Measurements from ENCODE around the gene LYPD6. TPM values are rescaled to one million over a fixed set of nuclear protein-coding genes. Genes with fewer than 3 reads are reported as not detected.
A peak's percentile ranks its signal among the peaks of the same experiment; 100 is the strongest.

Gene LYPD6
- total RNA-seq, 1 experiment from 2014 or later = 2.4 TPM

- Histone ChIP-seq H3K9me2 (replicated peaks; ENCODE audit: low read length) (no peaks in the 10 kb centered on the region), H3K36me3 (ENCODE audit: low read depth, low read length) (no peaks in the 10 kb centered on the region), H3K4me2 (ENCODE audit: low read length) (no peak overlapping the region), H4K20me1 (ENCODE audit: low read length) (no peaks in the 10 kb centered on the region), H3K27me3 (ENCODE audit: low read length) (no peaks in the 10 kb centered on the region), H3F3A (ENCODE audit: low read length, unreplicated experiment) (no peaks in the 10 kb centered on the region), H3K4me3 (ENCODE audit: low read length) (no peak overlapping the region), H2AFZ (ENCODE audit: low read length) (no peak overlapping the region), H3K9ac (ENCODE audit: low read length) (no peak overlapping the region), H3K27ac (ENCODE audit: low read length) (no peak overlapping the region), H3K4me1 (ENCODE audit: insufficient read depth, low read length) (peaks cover 13% of the 10 kb centered on the region), H3K9me3 (ENCODE audit: low read length) (no peaks in the 10 kb centered on the region), H3K79me2 (ENCODE audit: low read length) (no peaks in the 10 kb centered on the region)
- TF ChIP-seq EZH2 (IDR thresholded peaks at IDR 0.05; ENCODE audit: low read length, unreplicated experiment) (no peak), EZH2phosphoT487 (IDR thresholded peaks at IDR 0.05; ENCODE audit: borderline replicate concordance, low read length) (no peak), CTCF (conservative IDR thresholded peaks at IDR 0.05; ENCODE audit: low read depth, low read length) (no peak)
- DNase-seq = no peak
- ATAC-seq = no peak
- BruUV-seq (replicated peaks) = no TSS peak
- intact Hi-C loops (cut with micrococcal nuclease) = no loop called here
- ChIA-PET CTCF (no interaction called here), POLR2A (ENCODE audit: unreplicated experiment) (no interaction called here)
These were observed 34.5 kb downstream of the LYPD6 start for GRCh38 chr2:149364839-149365238.

- ChIA-PET CTCF (no interaction called here), POLR2A (ENCODE audit: unreplicated experiment) (no interaction called here)
- Histone ChIP-seq H3K4me3 (ENCODE audit: low read length) (no peak overlapping the region), H3K27ac (ENCODE audit: low read length) (no peak overlapping the region), H3K9me2 (replicated peaks; ENCODE audit: low read length) (no peaks in the 10 kb centered on the region), H4K20me1 (ENCODE audit: low read length) (no peaks in the 10 kb centered on the region), H3K27me3 (ENCODE audit: low read length) (no peaks in the 10 kb centered on the region), H2AFZ (ENCODE audit: low read length) (no peak overlapping the region), H3K4me2 (ENCODE audit: low read length) (peak overlapping the region; percentile 54), H3K36me3 (ENCODE audit: low read depth, low read length) (no peaks in the 10 kb centered on the region), H3K4me1 (ENCODE audit: insufficient read depth, low read length) (peaks cover 13% of the 10 kb centered on the region), H3K79me2 (ENCODE audit: low read length) (no peaks in the 10 kb centered on the region), H3K9me3 (ENCODE audit: low read length) (no peaks in the 10 kb centered on the region), H3F3A (ENCODE audit: low read length, unreplicated experiment) (no peaks in the 10 kb centered on the region), H3K9ac (ENCODE audit: low read length) (no peak overlapping the region)
- TF ChIP-seq EZH2phosphoT487 (IDR thresholded peaks at IDR 0.05; ENCODE audit: borderline replicate concordance, low read length) (no peak), EZH2 (IDR thresholded peaks at IDR 0.05; ENCODE audit: low read length, unreplicated experiment) (no peak), CTCF (conservative IDR thresholded peaks at IDR 0.05; ENCODE audit: low read depth, low read length) (no peak)
- peak; percentile 60 for DNase-seq
- BruUV-seq (replicated peaks) = no TSS peak
- intact Hi-C loops (cut with micrococcal nuclease) = no loop called here
- peak; percentile 60 for ATAC-seq
These were observed 35.7 kb downstream of the LYPD6 start for GRCh38 chr2:149365931-149366583.

GRCh38 chr2:149370061-149370775 lies 39.8 kb downstream of the LYPD6 start:
- Histone ChIP-seq H2AFZ (ENCODE audit: low read length) (no peak overlapping the region), H3K27ac (ENCODE audit: low read length) (no peak overlapping the region), H3K9me2 (replicated peaks; ENCODE audit: low read length) (no peaks in the 10 kb centered on the region), H3K9me3 (ENCODE audit: low read length) (no peaks in the 10 kb centered on the region), H3K79me2 (ENCODE audit: low read length) (no peaks in the 10 kb centered on the region), H3K36me3 (ENCODE audit: low read depth, low read length) (no peaks in the 10 kb centered on the region), H4K20me1 (ENCODE audit: low read length) (no peaks in the 10 kb centered on the region), H3K27me3 (ENCODE audit: low read length) (no peaks in the 10 kb centered on the region), H3K9ac (ENCODE audit: low read length) (no peak overlapping the region), H3F3A (ENCODE audit: low read length, unreplicated experiment) (no peaks in the 10 kb centered on the region), H3K4me2 (ENCODE audit: low read length) (no peak overlapping the region), H3K4me3 (ENCODE audit: low read length) (no peak overlapping the region), H3K4me1 (ENCODE audit: insufficient read depth, low read length) (peaks cover 13% of the 10 kb centered on the region)
- no TSS peak for BruUV-seq (replicated peaks)
- intact Hi-C loops (cut with micrococcal nuclease) = no loop called here
- DNase-seq = no peak
- ATAC-seq = no peak
- TF ChIP-seq EZH2phosphoT487 (IDR thresholded peaks at IDR 0.05; ENCODE audit: borderline replicate concordance, low read length) (no peak), CTCF (conservative IDR thresholded peaks at IDR 0.05; ENCODE audit: low read depth, low read length) (no peak), EZH2 (IDR thresholded peaks at IDR 0.05; ENCODE audit: low read length, unreplicated experiment) (no peak)
- POLR2A ChIA-PET (ENCODE audit: unreplicated experiment) = no interaction called here
- CTCF ChIA-PET = no interaction called here
